NCI-H1436 (cell line): Measurements from ENCODE around the gene FETUB.

Experiments
- DNase-seq: peaks from one replicate; lab custom pipeline; 2025; lab: John Stamatoyannopoulos, UW

The FETUB gene, protein sequence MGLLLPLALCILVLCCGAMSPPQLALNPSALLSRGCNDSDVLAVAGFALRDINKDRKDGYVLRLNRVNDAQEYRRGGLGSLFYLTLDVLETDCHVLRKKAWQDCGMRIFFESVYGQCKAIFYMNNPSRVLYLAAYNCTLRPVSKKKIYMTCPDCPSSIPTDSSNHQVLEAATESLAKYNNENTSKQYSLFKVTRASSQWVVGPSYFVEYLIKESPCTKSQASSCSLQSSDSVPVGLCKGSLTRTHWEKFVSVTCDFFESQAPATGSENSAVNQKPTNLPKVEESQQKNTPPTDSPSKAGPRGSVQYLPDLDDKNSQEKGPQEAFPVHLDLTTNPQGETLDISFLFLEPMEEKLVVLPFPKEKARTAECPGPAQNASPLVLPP

DNA sequence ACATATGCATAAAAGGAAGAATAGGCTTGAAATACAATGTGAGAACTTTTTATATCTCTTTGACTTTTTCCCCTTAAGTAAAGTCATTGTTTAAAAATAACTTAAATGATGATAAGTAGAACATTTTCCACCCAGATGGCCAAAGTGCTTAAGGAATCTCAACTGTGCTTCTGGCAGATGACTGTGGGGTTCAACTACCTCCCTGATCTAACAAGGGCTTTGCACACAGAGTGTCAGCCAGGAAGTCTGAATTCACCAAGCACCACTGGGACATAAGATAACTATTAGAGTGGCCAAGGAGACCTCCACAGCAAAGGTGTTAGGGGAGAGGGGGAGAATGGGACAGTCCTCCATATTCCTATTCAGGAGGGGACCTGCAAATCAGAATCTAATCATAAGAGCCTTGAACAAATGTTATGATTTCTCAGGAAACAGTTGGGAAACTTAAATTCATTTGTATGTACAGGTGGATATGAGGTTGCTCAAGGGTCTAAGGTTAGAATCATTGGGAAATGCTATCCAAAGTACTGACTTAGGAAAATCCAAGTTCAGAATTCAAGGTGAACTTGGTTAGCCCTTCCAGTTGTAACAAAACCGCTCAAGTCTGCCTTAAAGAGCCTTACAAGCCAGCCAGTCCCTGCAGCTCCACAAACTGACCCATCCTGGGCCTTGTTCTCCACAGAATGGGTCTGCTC is at the start of gene FETUB:
Gene FETUB, plus strand, starts transcription at position 622 of the 695 bp plus-strand sequence. Its CDS starts 62 bp downstream, at position 684.
- no peak for DNase-seq

DNA sequence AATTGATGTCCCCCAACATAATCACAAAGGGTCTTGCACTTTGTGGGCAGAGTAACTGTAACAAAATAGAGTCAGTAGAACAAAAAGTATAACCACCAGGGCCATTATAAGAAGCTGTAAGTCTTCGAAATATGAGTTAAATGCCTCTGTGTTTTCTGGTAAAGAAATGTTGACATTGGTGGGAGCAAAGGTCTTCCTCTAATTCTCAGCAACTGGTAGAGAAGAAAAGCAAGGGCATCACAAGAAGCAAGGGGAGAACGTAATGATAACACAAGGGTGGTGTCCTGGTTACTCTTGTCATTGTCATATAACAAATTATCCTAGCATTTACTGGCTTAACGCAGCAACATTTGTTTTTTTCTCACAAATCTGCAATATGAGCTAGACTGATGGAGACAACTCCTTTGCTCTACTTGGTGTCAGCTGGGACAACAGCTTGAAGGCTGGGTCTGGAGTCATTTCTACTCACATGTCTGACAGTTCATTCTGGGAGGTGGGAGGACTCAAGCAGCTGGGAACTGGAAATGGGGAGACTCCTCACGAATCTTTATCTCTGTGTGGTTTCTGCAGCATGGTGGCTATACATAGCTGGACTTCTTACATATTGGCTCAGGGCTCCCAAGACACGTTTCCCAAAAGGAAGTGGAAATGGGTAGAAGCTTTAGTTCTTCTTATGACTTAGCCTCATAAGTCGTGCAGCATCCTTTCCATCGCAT is 49.5 kb upstream of the FETUB start:
- DNase-seq = no peak

DNA sequence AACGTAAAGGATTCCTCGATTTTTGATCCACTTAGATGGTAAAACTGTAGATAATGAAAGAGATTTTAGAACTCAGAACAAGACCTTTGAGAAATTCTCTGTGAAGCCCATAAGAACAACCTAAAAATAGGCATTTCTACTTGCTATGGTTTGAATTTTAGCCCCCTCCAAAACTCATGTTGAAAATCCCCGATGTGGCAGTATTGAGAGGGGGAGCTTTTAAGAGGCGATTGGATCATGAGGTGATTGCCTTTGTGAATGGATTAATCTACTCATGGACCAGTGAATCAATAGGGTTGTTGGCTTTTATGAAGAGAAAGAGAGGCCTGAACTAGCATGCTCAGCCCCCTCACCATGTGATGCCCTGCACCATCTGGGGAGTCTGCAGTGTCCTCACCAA is 47.5 kb upstream of the FETUB start:
- DNase-seq = no peak

DNA sequence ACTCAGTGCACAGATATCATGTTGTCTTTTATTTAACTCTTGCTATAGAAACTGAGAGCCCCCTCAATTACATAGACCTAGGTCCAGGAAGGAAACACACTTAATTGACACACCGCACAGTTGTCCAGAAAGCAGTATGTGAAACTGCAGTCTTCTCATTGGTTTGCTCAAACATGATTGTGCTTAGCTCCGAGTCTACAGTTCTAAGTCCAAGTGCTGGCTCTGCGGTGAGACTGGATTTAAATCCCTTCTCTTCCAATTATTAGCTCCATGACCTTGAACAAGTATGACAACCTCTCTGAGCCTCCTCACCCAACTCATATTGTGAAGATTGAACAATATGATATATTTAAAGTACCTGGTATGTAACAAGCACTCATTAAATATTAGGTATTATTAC is 46.3 kb upstream of the FETUB start:
- DNase-seq = no peak

DNA sequence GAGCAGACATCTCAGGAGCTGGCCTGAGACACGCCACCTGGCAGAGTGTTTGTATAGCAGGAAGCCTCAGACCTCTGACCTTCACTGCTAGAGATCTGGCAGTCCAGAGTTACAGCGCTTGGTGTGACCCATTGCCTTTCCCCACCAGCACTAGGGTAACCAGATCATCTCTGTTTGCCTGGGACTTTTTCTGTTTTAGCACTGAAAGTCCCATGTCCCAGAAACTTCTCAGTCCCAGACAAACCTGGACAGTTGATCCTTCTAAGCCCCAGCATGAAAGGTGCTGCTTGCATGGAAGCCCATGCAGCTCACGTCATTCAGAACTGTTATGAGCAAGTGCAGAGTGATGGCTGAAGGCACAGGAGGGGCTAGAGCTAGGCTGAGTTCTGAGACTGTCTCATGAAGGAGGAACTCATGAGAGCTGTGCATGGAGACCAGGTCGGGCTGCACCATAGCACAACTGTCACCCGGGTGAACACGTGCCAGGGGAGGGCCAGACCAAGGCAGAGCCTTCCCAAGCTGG is 45.5 kb upstream of the FETUB start:
- DNase-seq = no peak

DNA sequence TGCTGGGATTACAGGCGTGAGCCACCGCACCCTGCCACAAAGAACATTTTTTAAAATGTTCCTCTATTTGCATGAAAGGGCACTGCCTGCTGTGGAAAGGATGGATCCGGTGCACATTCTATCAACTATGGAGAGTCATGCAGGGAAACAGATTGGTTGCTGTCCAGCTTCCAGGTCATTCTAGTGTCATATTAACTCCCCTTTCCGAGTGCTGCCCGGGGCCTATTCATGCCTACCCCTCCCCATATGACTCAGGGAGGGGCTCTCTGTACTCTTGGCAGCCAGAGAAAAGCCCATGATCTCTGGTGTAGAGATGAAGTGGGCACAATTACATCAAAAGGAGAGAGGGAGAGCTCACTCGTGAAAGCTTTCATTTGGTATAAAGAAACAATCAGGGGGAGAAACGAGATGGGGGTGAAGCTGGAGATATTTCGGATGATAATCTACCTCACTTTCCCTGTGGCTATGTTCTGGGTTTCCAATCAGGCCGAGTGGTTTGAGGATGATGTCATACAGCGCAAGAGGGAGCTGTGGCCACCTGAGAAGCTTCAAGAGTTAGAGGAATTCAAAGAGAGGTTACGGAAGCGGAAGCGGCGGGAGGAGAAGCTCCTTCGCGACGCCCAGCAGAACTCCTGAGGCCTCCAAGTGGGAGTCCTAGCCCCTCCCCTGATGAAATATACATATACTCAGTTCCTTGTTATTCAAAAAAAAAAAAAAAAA is 43.5 kb upstream of the FETUB start:
- no peak for DNase-seq

DNA sequence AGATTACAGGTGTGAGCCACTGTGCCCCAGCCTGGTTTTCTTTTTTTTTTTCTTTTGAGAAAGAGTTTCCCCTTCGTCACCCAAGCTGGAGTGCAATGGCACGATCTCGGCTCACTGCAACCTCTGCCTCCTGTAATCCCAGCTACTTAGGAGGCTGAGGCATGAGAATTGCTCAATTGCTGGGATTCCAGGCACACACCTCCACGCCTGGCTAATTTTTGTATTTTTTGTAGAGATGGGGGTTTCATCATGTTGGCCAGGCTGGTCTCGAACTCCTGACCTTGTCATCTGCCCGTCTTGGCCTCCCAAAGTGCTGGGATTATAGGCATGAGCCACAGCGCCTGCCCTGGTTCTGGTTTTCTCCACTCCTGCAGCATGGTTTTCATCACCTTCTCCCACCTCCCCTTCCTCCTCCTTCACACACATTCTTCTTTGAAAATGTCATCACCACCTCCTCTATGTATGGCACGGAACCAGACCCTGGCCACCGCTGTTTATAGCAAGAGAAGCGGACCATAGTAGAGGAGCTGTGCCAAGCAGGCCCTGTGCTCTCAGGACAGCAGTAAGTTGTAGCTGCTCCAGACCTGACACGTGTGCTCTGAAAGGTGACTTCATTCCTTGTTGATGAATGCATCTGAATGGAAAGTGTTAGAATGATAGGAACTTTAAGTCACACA is 42.0 kb upstream of the FETUB start:
- no peak for DNase-seq

DNA sequence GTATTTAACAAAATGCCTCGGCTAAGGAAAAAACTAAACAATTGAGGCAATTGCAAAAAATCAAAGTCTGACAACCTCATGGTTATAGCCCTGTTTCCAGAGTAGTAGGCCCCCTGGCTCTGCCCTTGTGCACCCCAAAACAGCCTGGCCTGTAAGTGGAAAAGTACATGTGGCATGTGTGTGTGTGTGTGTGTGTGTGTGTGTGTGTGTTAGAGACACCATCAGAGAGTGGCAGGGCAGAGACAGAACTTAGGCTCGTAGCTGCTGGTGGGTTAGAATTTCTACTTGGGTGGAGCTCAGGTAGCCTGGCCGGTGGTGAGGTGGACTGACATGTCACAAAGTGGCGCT is 41.4 kb upstream of the FETUB start:
- no peak for DNase-seq

DNA sequence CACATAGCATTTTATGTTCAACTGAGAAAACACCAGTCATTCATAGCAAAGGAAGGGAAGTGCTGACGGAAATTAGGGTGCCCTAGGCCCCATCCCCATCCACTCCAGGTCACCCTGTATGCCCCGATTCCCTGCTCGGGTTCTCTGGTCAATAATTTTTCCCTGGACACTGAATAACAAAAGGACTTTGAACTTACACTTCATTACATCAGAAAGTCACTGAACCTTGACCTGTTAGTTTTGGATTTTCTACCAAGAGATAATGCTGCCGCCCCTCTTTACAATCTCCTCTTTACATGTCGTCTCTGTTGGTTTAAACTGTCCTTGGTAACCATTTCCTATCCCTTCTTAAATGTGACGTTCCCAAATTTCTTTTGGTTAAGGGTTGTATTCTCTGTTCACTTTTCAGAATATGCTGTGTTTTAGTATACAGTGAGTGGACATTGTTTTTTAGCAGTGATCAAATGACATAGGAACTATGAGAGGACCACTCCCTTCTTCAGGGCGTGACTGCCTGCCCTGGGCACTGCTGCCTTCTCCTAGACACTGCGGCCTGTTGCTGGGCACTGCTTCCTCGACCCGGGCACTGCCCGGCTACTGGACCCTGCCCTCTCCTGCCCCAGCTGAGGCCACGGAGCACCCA is 40.9 kb upstream of the FETUB start:
- no peak for DNase-seq

DNA sequence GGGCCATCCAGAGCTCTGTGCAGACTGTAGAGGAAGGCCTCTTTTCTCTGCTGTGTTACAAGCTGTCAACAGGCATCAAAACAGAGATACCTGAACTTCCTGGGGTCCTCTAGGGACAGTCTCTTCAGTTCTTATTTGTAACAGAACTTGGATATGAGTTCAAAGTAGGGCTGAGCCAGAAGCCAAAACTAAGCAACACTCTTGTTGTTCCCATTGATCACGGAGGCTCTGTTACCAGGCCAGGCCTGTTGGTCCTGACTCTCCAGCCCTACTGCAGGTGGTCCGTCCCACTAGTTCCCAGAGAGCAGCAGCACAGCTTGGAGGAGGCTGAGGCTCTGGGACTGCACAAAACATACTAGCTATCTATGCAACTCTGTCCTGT is 40.4 kb upstream of the FETUB start:
- no peak for DNase-seq

DNA sequence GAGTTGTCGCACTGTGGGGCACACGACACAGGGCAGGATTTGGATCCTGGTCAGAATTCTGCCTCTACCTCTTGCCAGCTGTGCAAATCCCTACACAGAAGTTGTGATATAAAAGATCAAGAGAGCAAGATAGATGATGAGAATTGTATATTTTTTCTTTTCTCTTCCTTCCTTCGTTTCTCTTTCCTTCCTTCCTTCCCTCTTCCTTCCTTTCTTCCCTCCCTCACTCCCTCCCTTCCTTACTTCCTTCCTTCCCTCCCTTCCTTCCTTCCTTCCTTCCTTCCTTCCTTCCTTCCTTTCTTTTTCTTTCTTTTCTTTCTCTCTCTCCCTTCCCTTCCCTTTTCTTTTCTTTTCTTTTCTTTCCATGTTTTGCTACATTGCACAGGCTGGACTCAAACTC is 39.3 kb upstream of the FETUB start:
- no peak for DNase-seq

DNA sequence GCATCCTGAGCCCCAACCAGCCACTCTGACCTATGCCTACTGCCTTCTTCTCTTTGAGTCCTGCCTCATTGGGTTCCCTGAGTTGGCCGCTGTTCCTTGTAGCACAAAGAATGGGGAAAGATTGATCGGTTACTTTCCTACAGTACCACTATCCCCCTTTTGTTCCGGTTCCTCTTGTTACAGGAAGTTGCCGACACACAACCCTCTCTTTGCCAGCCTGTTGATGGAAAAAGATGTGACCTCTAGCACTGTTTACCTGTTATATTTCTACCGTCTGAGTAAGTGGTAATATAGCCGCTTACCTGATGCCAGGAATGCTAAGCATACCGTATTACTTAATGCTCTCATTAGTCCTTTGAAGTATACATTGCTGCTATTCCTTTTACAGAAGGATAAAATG is 37.0 kb upstream of the FETUB start:
- DNase-seq = no peak

DNA sequence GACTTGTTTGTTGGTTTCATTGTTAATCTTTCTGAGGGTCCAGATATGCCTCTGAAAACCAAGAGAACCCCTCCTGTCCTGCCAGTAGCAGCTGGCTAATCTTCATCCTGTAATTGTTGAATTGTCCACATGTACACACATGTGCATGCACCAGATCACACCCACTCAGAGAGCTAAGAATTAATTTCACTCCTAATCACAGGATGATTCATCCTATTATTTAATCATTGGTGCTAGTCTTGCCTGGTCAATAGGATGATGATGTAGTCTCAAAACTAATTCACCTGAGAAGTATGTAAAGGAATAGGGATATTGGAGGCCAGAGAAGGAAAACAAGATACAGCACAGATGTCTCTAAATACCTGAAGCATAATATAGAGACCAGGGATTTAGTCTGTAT is 35.1 kb upstream of the FETUB start:
- DNase-seq = no peak

DNA sequence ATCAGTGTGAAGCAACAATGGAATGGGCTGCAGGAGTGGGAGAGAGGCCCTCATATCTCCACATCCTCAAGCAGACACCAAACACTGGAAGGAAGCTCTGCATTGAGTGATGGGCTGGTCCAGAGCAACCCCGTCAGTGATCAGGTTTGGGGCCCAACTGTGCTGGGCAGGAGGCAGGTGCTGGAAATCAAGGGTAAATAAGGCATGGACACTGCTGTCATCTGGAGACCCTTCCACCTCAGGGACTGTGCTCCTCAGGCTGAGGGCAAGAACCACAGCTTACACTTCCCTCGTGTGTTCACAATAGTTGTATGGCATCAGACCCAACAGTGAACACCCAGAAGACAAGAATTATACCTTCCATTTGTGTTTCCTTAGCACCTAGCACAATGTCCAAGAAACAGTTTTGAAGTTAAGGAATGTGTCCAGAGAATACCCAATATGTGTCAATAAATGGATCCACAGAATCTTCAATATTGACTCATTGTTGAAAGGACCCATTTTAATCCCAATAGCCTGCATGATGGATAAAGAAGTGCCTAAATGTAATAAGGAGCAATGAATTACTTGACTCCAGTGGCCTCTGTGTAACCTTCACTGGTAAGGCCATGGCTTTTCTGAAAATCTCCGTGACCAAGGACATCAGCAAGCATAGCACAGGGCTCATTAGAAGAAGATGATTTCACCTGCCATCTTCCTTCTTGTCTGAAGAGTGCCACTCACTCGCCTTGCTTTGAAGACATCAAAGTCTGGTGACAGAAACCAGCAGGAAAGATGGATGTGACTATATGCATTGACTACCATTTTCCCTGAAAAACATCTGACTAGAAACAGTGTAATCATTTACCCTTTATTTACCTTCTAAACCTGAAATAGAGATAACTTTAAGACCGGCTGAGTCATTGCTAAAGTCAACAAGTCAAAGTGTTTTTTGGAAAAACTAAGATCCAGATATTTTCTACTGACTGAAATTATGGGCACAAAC is 34.3 kb upstream of the FETUB start:
- DNase-seq = no peak

DNA sequence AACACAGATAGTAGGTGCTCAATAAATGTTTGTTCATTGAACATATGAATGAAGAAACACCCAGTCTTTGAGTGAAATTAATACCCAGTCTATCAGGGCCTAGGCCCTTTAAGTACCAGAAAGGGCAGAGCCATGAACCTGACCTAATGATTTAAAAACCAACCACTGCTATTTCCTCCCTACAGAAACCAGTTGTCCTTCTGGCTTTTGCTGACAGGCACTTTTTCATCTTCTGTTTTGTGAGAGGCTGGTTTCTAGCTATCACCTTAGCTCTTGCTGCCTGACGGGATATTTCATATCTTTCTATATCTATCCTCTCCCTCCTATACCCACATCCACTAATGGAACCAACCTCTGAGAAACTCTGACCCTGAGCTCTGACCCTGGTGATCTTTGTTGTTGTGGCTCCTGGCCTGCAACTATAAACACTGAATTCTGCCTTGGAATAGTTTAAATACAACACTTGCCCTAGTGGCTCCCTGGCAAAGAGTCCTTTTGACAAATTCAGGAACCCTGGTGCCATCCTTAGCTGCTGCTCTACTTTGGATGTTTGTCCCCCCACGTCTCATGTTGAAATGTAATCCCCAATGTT is 31.5 kb upstream of the FETUB start:
- DNase-seq = no peak

DNA sequence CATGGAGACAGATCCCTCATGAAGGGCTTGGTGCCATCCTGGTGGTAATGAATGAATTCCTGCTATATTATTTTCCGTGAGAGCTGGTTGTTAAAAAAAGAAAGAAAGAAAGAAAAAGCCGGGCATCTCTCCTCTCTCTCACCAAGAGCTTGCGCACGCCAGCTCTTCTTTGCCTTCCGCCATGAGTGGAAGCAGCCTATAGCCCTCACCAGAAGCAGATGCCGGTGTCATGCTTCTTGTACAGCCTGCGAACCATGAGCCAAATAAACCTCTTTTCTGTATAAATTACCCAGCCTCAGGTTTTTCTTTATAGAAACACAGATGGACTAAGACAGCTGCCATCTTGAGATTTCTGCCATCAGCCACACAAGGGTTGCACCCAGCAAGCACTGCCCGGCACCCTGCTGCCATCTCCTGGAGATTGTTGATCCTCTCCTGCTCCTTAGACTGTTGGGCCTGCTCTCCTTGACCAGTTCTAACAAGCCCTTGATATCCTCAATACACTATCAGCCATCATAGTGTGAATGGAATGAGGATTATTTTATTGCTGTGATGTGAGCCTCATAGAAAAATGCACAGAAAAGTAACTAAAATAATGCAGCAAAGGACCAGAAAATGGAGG is 30.8 kb upstream of the FETUB start:
- no peak for DNase-seq

DNA sequence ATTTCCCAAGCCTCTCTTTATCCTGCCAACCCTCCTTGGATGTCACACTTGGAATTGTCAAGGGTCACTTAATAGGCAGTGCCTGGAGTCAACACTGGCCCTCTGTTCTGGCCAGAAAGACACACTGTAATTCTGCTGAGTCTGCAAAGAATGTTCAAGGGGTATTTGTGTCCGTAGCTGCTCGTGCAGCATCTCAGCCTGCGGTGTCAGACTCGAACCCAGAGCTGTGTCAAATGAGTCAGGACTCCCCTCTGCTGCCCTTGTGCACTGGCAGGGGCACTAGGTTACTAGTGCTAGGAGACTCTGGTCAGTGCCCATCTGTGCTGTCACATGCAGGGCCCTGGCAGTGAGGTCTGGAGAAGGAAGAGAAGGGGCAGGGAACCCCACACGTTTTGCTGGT is 28.1 kb upstream of the FETUB start:
- no peak for DNase-seq

DNA sequence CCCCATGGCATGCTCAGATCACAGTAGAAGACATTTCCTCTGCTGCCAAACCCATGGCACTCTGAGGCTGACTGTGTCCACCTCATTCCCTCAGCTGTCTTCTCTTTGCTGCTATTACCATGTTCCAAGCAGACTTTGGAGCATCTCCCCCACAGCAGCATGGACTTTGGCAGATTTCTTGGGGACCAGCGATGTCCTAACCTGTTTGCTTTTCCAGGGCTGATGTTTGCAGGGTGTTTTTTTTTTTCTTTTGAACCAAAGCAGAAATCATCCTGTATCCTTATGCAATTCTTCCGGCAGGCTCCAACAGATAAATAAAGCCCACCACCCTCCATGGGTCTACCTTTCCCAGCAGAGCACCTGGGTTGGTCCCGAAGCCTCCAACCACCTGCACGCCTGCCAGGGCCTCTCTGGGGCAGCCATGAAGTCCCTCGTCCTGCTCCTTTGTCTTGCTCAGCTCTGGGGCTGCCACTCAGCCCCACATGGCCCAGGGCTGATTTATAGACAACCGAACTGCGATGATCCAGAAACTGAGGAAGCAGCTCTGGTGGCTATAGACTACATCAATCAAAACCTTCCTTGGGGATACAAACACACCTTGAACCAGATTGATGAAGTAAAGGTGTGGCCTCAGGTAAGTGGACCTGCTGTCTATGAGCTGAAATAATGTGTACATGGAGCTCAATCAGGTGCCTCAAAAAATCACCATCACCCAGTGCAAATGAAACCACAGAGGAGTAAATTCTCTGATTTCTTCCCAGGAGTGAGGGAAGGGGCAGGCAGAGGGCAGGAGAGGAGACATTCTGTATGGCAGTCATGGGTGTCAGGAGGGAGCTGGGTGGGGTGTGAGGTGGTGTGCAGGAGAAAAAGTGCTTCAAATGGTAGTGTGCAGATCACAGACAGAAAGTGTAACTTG is 27.2 kb upstream of the FETUB start, which contains the start of gene AHSG:
Gene AHSG, plus strand, starts transcription at position 340 of the 916 bp plus-strand sequence. Its CDS starts 82 bp downstream, at position 422.
- DNase-seq = no peak
